Stomach (tissue), 9 donors: ENCODE results near the gene TMEM50A. TPM values are rescaled to one million over a fixed set of nuclear protein-coding genes. Genes with fewer than 3 reads are reported as not detected.
A peak's percentile ranks its signal among the peaks of the same experiment; 100 is the strongest.
"Not testable (repeated sequence)": the region's sequence is repeated elsewhere in the genome, so short reads cannot be mapped to it uniquely, and the experiment has no call there.

Experiments used
- DNase-seq, 2 donors: peaks; one replicate each; pipeline versions ENCODE4 v3.0.0 to v3.0.0-alpha.2; 2013 to 2019
- H3K27ac ChIP-seq, 5 donors: fragments of 200-600 bp in 4 of 5; sonication (generic) in 4 of 5; one replicate each; pipeline ENCODE4 v1.5.1; 2013 to 2019; ENCODE audit warnings: mild to moderate bottlenecking in 1 of 5, moderate library complexity in 1 of 5
- H3K27me3 ChIP-seq, 3 donors: fragments of 200-600 bp; sonication (generic); one replicate each; pipeline ENCODE4 v1.5.1; 2017 to 2019; ENCODE audit warnings: mixed run types in 1 of 3
- H3K36me3 ChIP-seq, 4 donors: fragments of 200-600 bp; sonication (generic); 1 replicate in 3 of 4; 2 replicates in 1 of 4; pipeline ENCODE4 v1.5.1; 2016 to 2019
- H3K4me1 ChIP-seq, 4 donors: fragments of 200-600 bp; sonication (generic); one replicate each; pipeline ENCODE4 v1.5.1; 2016 to 2019
- H3K4me3 ChIP-seq, 4 donors: fragments of 200-600 bp; sonication (generic) in 3 of 4; one replicate each; pipeline ENCODE4 v1.5.1; 2016 to 2019; ENCODE audit warnings: mild to moderate bottlenecking in 1 of 4
- H3K9me3 ChIP-seq, 4 donors: fragments of 200-600 bp; sonication (generic); one replicate each; pipeline ENCODE4 v1.5.1; 2016 to 2019
- EP300 ChIP-seq: sonication (generic); formaldehyde crosslinking; IDR thresholded peaks from one replicate; pipeline ENCODE4 v1.6.1; 2017; ENCODE audit warnings: antibody characterized with exemption
- POLR2A ChIP-seq, 4 donors: fragments of 450-650 bp; IDR thresholded peaks; one replicate each; pipeline ENCODE4 v1.6.1; 2016; ENCODE audit warnings: antibody characterized with exemption in 4 of 4, control low read depth in 2 of 4, mild to moderate bottlenecking in 1 of 4, moderate library complexity in 1 of 4
- POLR2AphosphoS5 ChIP-seq, 3 donors: sonication (generic); formaldehyde crosslinking; IDR thresholded peaks; one replicate each; pipeline ENCODE4 v1.6.1; 2016; ENCODE audit warnings: antibody characterized with exemption in 3 of 3
- WGBS, 5 donors: extraction: QIAGEN DNeasy Blood & Tissue Kit in 3 of 5; methylation state at CpG; one replicate each; pipeline versions ENCODE4 v1.1.5 to v1.1.7; 2013 to 2018; 5-methylcytosine and 5-hydroxymethylcytosine counted together
- intact Hi-C: fragments of 100-400 bp; cut with DNase I; formaldehyde crosslinking; loops from one replicate; pipeline ENCODE4 v1.15.1; 2023; ENCODE audit warnings: low total_unique reads
- polyA plus RNA-seq, 3 donors: library from polyadenylated mRNA; stranded (reverse); fragments of 200-250 nt; gene quantifications; one replicate each; pipeline ENCODE4 v1.2.3, GENCODE V29; 2013
- total RNA-seq, 5 donors: library from RNA; depleted of rRNA; stranded (reverse); fragments of >200 nt; gene quantifications; one replicate each; pipeline versions ENCODE4 v1.1.0 to v1.2.3, GENCODE V29; 2014 to 2016
- TF ChIP-seq, protein P1 (sequence below), 7 experiments: fragments of 450-650 bp in 4 of 7; fragments of 200-600 bp in 3 of 7; sonication (generic) in 3 of 7; IDR thresholded peaks; one replicate each; pipeline ENCODE4 v1.5.1; 2016 to 2019; ENCODE audit warnings: antibody characterized with exemption in 7 of 7, control low read depth in 2 of 7, mild to moderate bottlenecking in 1 of 7
- donor health status: healthy with polysubstance abuse.
- donor health status: Bipolar disorder and iron deficiency.
- donor health status: healthy.

Gene TMEM50A
- total and polyA plus RNA-seq, 8 donors = 27.2 to 115 (median 58.4) TPM

GRCh38 chr1:25392841-25393240 lies 54.7 kb downstream of the TMEM50A start:
- 73 to 88% (median 77%) methylated on average over 6 of the region's 6 CpGs for WGBS, 5 donors
- intact Hi-C loops = no loop called here
- peaks cover 0 to 8% (median 0%) of the 10 kb centered on the region in 3 donors for H3K27me3 ChIP-seq
- TF ChIP-seq POLR2A (IDR thresholded peaks at IDR 0.05) = no peak
- TF ChIP-seq POLR2AphosphoS5 (IDR thresholded peaks at IDR 0.05) = no peak
- TF ChIP-seq EP300 = no peak
- TF ChIP-seq, protein P1, sequence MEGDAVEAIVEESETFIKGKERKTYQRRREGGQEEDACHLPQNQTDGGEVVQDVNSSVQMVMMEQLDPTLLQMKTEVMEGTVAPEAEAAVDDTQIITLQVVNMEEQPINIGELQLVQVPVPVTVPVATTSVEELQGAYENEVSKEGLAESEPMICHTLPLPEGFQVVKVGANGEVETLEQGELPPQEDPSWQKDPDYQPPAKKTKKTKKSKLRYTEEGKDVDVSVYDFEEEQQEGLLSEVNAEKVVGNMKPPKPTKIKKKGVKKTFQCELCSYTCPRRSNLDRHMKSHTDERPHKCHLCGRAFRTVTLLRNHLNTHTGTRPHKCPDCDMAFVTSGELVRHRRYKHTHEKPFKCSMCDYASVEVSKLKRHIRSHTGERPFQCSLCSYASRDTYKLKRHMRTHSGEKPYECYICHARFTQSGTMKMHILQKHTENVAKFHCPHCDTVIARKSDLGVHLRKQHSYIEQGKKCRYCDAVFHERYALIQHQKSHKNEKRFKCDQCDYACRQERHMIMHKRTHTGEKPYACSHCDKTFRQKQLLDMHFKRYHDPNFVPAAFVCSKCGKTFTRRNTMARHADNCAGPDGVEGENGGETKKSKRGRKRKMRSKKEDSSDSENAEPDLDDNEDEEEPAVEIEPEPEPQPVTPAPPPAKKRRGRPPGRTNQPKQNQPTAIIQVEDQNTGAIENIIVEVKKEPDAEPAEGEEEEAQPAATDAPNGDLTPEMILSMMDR (IDR thresholded peaks at IDR 0.05) = no peak
- H3K36me3 ChIP-seq = no peaks in the 10 kb centered on the region
- no peaks in the 10 kb centered on the region for H3K4me1 ChIP-seq
- no peak overlapping the region for H3K27ac ChIP-seq
- no peak overlapping the region for H3K4me3 ChIP-seq
- H3K9me3 ChIP-seq = no peaks in the 10 kb centered on the region
- DNase-seq = no peak

DNA sequence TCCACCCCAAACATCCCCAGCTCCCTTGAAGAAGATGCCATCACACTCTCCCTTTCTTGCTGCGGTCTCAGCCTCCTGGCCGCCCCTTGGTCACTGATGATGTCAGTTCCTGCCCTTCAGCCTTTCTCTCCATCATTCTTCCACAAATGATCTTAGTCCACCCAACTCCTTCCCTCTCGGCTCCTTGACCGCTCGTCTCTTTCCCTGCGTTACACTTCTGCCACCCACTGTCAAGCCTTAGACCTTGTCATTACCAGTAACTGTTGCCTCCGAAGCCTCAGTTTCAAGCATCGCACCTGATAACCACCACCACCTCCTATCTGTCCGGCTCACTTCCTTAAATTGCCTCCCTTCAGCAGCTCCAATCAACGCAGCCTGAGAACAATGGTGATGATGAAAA lies 59.4 kb downstream of the TMEM50A start:
- H3K9me3 ChIP-seq, H3K27ac ChIP-seq, H3K27me3 ChIP-seq, H3K4me3 ChIP-seq, intact Hi-C loops, H3K4me1 ChIP-seq, DNase-seq, H3K36me3 ChIP-seq: not testable (repeated sequence)
- 31 to 70% (median 56%) methylated on average over 3 to 6 of the region's 10 CpGs for WGBS, 5 donors

GRCh38 chr1:25398079-25398478 lies 59.9 kb downstream of the TMEM50A start:
- intact Hi-C loops, H3K27me3 ChIP-seq, H3K27ac ChIP-seq, H3K9me3 ChIP-seq, H3K4me1 ChIP-seq, H3K36me3 ChIP-seq, H3K4me3 ChIP-seq, DNase-seq: not testable (repeated sequence)
- no CpG with 5 or more reads among the region's 2 CpGs for WGBS, 5 donors

DNA sequence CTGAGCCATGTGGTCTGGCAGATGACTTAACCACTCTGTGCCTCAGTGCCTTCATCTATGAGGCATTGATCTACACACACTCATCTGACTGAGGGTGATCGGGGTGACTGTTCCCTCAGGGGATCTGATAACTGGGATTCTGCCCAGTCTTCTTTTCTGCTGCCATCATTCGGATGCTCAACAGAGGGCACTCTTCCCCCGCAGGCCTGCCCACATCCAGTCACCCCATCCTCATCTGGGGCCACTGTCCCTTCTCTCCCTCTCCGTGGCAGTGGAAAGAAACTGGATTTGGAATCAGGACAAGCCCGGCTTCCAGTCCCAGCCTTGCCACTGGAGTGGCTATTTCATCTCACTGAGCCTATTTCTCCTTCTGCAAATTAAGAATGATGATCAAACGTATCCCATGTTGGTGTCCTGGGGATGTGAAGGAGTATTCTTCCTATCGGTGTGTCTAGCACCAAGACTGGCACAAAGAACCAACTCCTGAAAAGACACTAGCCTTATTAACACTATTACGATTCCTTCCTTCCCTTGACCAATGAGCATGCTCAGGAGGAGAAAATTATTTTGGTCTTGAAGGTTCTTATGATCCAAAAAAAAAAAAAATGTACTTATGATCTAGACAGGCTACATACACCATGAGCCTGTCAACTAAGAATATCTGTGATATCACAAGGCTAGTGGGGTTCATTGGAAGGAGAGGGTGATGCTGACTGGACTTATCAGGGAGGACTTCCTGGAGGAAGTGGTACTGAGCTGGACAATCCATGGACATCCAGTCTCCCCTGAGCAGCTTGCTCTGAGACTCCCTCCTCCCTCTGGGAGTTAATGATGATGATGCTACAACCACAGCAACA lies 65.0 kb downstream of the TMEM50A start:
- TF ChIP-seq, protein P1 (IDR thresholded peaks at IDR 0.05) = peak in 3 of 7 experiments; percentile 11 to 28 (median 16)
- WGBS, 5 donors = 23 to 33% (median 25%) methylated on average over 5 to 6 of the region's 8 CpGs

GRCh38 chr1:25405731-25406305 lies 67.7 kb downstream of the TMEM50A start:
- H3K27me3 ChIP-seq, DNase-seq, H3K27ac ChIP-seq, H3K36me3 ChIP-seq, H3K4me3 ChIP-seq, H3K4me1 ChIP-seq, intact Hi-C loops, H3K9me3 ChIP-seq: not testable (repeated sequence)
- WGBS, 5 donors = 66 to 72% (median 68%) methylated on average over 7 to 9 of the region's 12 CpGs; no CpG with 5 or more reads in 1 of the 5 donors

More for the DNA sequence above, 65.0 kb downstream of the TMEM50A start:
- H3K27me3 ChIP-seq, DNase-seq, intact Hi-C loops, H3K36me3 ChIP-seq, H3K4me1 ChIP-seq, H3K9me3 ChIP-seq, H3K4me3 ChIP-seq, H3K27ac ChIP-seq: not testable (repeated sequence)

DNA sequence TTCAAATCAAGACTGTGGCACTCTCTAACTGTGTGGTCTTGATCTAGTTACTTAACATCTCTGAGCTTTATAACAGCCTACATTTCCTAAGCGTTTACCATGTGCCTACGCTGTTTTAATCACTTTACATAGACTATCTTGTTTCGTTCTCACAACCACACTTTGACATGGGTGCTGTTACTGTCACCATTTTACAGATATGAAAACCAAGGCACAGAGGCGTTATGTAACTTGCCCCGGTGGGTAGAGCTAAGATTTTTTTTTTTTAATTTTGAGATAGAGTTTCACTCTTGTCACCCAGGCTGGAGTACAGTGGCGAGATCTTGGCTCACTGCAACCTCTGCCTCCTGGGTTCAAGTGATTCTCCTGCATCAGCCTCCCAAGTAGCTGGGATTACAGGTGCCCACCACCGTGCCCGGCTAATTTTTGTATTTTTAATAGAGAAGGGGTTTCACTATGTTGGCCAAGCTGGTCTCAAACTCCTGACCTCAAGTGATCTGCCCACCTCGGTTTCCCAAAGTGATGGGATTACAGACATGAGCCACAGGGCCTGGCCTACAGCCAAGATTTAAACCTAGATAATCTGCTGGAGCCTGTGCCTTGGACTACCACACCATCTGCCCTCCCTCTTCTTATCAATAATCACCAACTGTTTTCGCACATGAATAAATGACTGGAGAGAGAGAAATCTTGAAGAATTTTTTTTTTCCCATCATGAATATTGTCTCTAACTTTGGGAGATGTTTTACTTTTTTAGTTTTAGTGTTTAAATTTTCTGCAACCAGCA lies 71.7 kb downstream of the TMEM50A start:
- H3K4me1 ChIP-seq, intact Hi-C loops, H3K4me3 ChIP-seq, H3K36me3 ChIP-seq, DNase-seq, H3K27ac ChIP-seq, H3K27me3 ChIP-seq, H3K9me3 ChIP-seq: not testable (repeated sequence)
- WGBS, 5 donors = 84 to 91% (median 88%) methylated on average over 7 to 10 of the region's 10 CpGs

Other genes with a start within 250 kb of the TMEM50A start
- gene SYF2, start 105.8 kb upstream of the TMEM50A start, total RNA-seq = 10 to 100 TPM; 17.9 to 57.3 (median 29.8) TPM
- gene SYF2, start 105.8 kb upstream of the TMEM50A start, polyA plus RNA-seq = 100 to 1,000 TPM in 1 of 3 donors, 10 to 100 TPM in 2; 71.1 to 146 (median 85.2) TPM
- 100 to 1,000 TPM in 4 of 5 donors, 10 to 100 TPM in 1; 95.8 to 476 (median 158) TPM for gene RSRP1, start 90.9 kb upstream of the TMEM50A start, total RNA-seq
- 100 to 1,000 TPM in 1 of 3 donors, 10 to 100 TPM in 2; 12.8 to 211 (median 44.2) TPM for gene RSRP1, start 90.9 kb upstream of the TMEM50A start, polyA plus RNA-seq
- gene RHD, start 65.8 kb upstream of the TMEM50A start, total RNA-seq = under 1 TPM in 1 of 5 donors, not detected in 4; 0.18 TPM
- not detected for gene RHD, start 65.8 kb upstream of the TMEM50A start, polyA plus RNA-seq
- 1 to 10 TPM in 1 of 5 donors, not detected in 4; 2.9 TPM for gene RHCE, start 82.5 kb downstream of the TMEM50A start, total RNA-seq
- under 1 TPM in 1 of 3 donors, not detected in 2; 0.13 TPM for gene RHCE, start 82.5 kb downstream of the TMEM50A start, polyA plus RNA-seq
- gene MACO1, start 92.6 kb downstream of the TMEM50A start, total RNA-seq = 10 to 100 TPM in 4 of 5 donors, 1 to 10 TPM in 1; 4.9 to 19.8 (median 14.8) TPM
- 1 to 10 TPM; 5.4 to 9.3 (median 5.7) TPM for gene MACO1, start 92.6 kb downstream of the TMEM50A start, polyA plus RNA-seq
- 10 to 100 TPM in 4 of 5 donors, not detected in 1; 10.6 to 73.7 (median 39.8) TPM for gene LDLRAP1, start 205.3 kb downstream of the TMEM50A start, total RNA-seq
- gene LDLRAP1, start 205.3 kb downstream of the TMEM50A start, polyA plus RNA-seq = 10 to 100 TPM; 13.3 to 17.6 (median 15.7) TPM